ENCODE measurements around the gene GPT2.

Gene GPT2

GRCh38 chr16:46948548-46949166 is 64.5 kb downstream of the GPT2 start:
- H3K27me3 ChIP-seq (ENCODE audit: control insufficient read depth, insufficient read depth, low read length) = no peaks in the 10 kb centered on the region
- H3K27ac ChIP-seq (ENCODE audit: low read depth, low read length) = no peak overlapping the region
- H3K4me1 ChIP-seq (ENCODE audit: control insufficient read depth, insufficient read depth, low read length) = no peaks in the 10 kb centered on the region
- no peak overlapping the region for H3K9ac ChIP-seq (ENCODE audit: low read length)
- no peak overlapping the region for H3K4me3 ChIP-seq (ENCODE audit: low read length)
- no peaks in the 10 kb centered on the region for H3K36me3 ChIP-seq (ENCODE audit: control insufficient read depth, insufficient read depth, low read length)

- no peaks in the 10 kb centered on the region for H3K27me3 ChIP-seq (ENCODE audit: control insufficient read depth, insufficient read depth, low read length)
- H3K4me1 ChIP-seq (ENCODE audit: control insufficient read depth, insufficient read depth, low read length) = no peaks in the 10 kb centered on the region
- no peak overlapping the region for H3K4me3 ChIP-seq (ENCODE audit: low read length)
- H3K9ac ChIP-seq (ENCODE audit: low read length) = no peak overlapping the region
- H3K27ac ChIP-seq (ENCODE audit: low read depth, low read length) = no peak overlapping the region
- H3K36me3 ChIP-seq (ENCODE audit: control insufficient read depth, insufficient read depth, low read length) = no peaks in the 10 kb centered on the region
These were observed 65.2 kb downstream of the GPT2 start for GRCh38 chr16:46949241-46949892.

GRCh38 chr16:46950009-46950408 is 65.8 kb downstream of the GPT2 start:
- H3K36me3 ChIP-seq (ENCODE audit: control insufficient read depth, insufficient read depth, low read length) = peaks cover 4% of the 10 kb centered on the region
- H3K27me3 ChIP-seq (ENCODE audit: control insufficient read depth, insufficient read depth, low read length) = no peaks in the 10 kb centered on the region
- H3K9ac ChIP-seq (ENCODE audit: low read length) = no peak overlapping the region
- H3K4me1 ChIP-seq (ENCODE audit: control insufficient read depth, insufficient read depth, low read length) = no peaks in the 10 kb centered on the region
- H3K4me3 ChIP-seq (ENCODE audit: low read length) = no peak overlapping the region
- no peak overlapping the region for H3K27ac ChIP-seq (ENCODE audit: low read depth, low read length)

GRCh38 chr16:46954562-46954961 is 70.4 kb downstream of the GPT2 start:
- Histone ChIP-seq H3K4me1 (ENCODE audit: control insufficient read depth, insufficient read depth, low read length) (no peaks in the 10 kb centered on the region), H3K4me3 (ENCODE audit: low read length) (no peak overlapping the region), H3K27ac (ENCODE audit: low read depth, low read length) (no peak overlapping the region), H3K36me3 (ENCODE audit: control insufficient read depth, insufficient read depth, low read length) (peaks cover 26% of the 10 kb centered on the region), H3K9ac (ENCODE audit: low read length) (no peak overlapping the region), H3K27me3 (ENCODE audit: control insufficient read depth, insufficient read depth, low read length) (no peaks in the 10 kb centered on the region)

- H3K4me1 ChIP-seq (ENCODE audit: control insufficient read depth, insufficient read depth, low read length) = peaks cover 3% of the 10 kb centered on the region
- no peak overlapping the region for H3K4me3 ChIP-seq (ENCODE audit: low read length)
- H3K27ac ChIP-seq (ENCODE audit: low read depth, low read length) = no peak overlapping the region
- H3K27me3 ChIP-seq (ENCODE audit: control insufficient read depth, insufficient read depth, low read length) = no peaks in the 10 kb centered on the region
- H3K9ac ChIP-seq (ENCODE audit: low read length) = no peak overlapping the region
- peaks cover 42% of the 10 kb centered on the region for H3K36me3 ChIP-seq (ENCODE audit: control insufficient read depth, insufficient read depth, low read length)
These were observed 77.5 kb downstream of the GPT2 start for GRCh38 chr16:46961373-46962353.

GRCh38 chr16:46962629-46963028 is 78.5 kb downstream of the GPT2 start:
- Histone ChIP-seq H3K27ac (ENCODE audit: low read depth, low read length) (no peak overlapping the region), H3K9ac (ENCODE audit: low read length) (no peak overlapping the region), H3K27me3 (ENCODE audit: control insufficient read depth, insufficient read depth, low read length) (no peaks in the 10 kb centered on the region), H3K4me1 (ENCODE audit: control insufficient read depth, insufficient read depth, low read length) (peaks cover 3% of the 10 kb centered on the region), H3K4me3 (ENCODE audit: low read length) (no peak overlapping the region), H3K36me3 (ENCODE audit: control insufficient read depth, insufficient read depth, low read length) (peaks cover 45% of the 10 kb centered on the region)

GRCh38 chr16:46968063-46968435 is 83.9 kb downstream of the GPT2 start:
- no peak overlapping the region for H3K4me3 ChIP-seq (ENCODE audit: low read length)
- H3K27ac ChIP-seq (ENCODE audit: low read depth, low read length) = no peak overlapping the region
- H3K9ac ChIP-seq (ENCODE audit: low read length) = no peak overlapping the region
- peaks cover 9% of the 10 kb centered on the region for H3K4me1 ChIP-seq (ENCODE audit: control insufficient read depth, insufficient read depth, low read length)
- peaks cover 37% of the 10 kb centered on the region for H3K36me3 ChIP-seq (ENCODE audit: control insufficient read depth, insufficient read depth, low read length)
- H3K27me3 ChIP-seq (ENCODE audit: control insufficient read depth, insufficient read depth, low read length) = no peaks in the 10 kb centered on the region

- peaks cover 13% of the 10 kb centered on the region for H3K4me1 ChIP-seq (ENCODE audit: control insufficient read depth, insufficient read depth, low read length)
- H3K36me3 ChIP-seq (ENCODE audit: control insufficient read depth, insufficient read depth, low read length) = peaks cover 21% of the 10 kb centered on the region
- H3K27me3 ChIP-seq (ENCODE audit: control insufficient read depth, insufficient read depth, low read length) = no peaks in the 10 kb centered on the region
- no peak overlapping the region for H3K9ac ChIP-seq (ENCODE audit: low read length)
- H3K4me3 ChIP-seq (ENCODE audit: low read length) = no peak overlapping the region
- no peak overlapping the region for H3K27ac ChIP-seq (ENCODE audit: low read depth, low read length)
These were observed 85.9 kb downstream of the GPT2 start for GRCh38 chr16:46970089-46970488.

- no peak overlapping the region for H3K4me3 ChIP-seq (ENCODE audit: low read length)
- peaks cover 17% of the 10 kb centered on the region for H3K36me3 ChIP-seq (ENCODE audit: control insufficient read depth, insufficient read depth, low read length)
- no peak overlapping the region for H3K9ac ChIP-seq (ENCODE audit: low read length)
- H3K27me3 ChIP-seq (ENCODE audit: control insufficient read depth, insufficient read depth, low read length) = no peaks in the 10 kb centered on the region
- peaks cover 13% of the 10 kb centered on the region for H3K4me1 ChIP-seq (ENCODE audit: control insufficient read depth, insufficient read depth, low read length)
- H3K27ac ChIP-seq (ENCODE audit: low read depth, low read length) = no peak overlapping the region
These were observed 87.1 kb downstream of the GPT2 start for GRCh38 chr16:46971271-46971670.

- Histone ChIP-seq H3K4me1 (ENCODE audit: control insufficient read depth, insufficient read depth, low read length) (peaks cover 13% of the 10 kb centered on the region), H3K36me3 (ENCODE audit: control insufficient read depth, insufficient read depth, low read length) (peaks cover 10% of the 10 kb centered on the region), H3K27me3 (ENCODE audit: control insufficient read depth, insufficient read depth, low read length) (no peaks in the 10 kb centered on the region), H3K27ac (ENCODE audit: low read depth, low read length) (peak overlapping the region; percentile 98), H3K9ac (ENCODE audit: low read length) (peak overlapping the region; percentile 76), H3K4me3 (ENCODE audit: low read length) (peak overlapping the region; percentile 88)
These were observed 88.5 kb downstream of the GPT2 start for GRCh38 chr16:46972429-46973206.

GRCh38 chr16:46973207-46973995 is 89.2 kb downstream of the GPT2 start, which contains the start of gene DNAJA2:
TSS of gene DNAJA2 (minus strand) at chr16:46973674. CDS start at chr16:46973572, 102 bp downstream.
- Histone ChIP-seq H3K27me3 (ENCODE audit: control insufficient read depth, insufficient read depth, low read length) (no peaks in the 10 kb centered on the region), H3K36me3 (ENCODE audit: control insufficient read depth, insufficient read depth, low read length) (peaks cover 7% of the 10 kb centered on the region), H3K27ac (ENCODE audit: low read depth, low read length) (peak within 1 kb of the TSS; percentile 98), H3K4me3 (ENCODE audit: low read length) (peak within 1 kb of the TSS; percentile 88), H3K4me1 (ENCODE audit: control insufficient read depth, insufficient read depth, low read length) (peaks cover 13% of the 10 kb centered on the region), H3K9ac (ENCODE audit: low read length) (peak within 1 kb of the TSS; percentile 76)
